Esophagus muscularis mucosa (tissue), 4 donors: ENCODE measurements around the gene C1QTNF4.

Source experiments
- EP300 ChIP-seq: sonication (generic); formaldehyde crosslinking; IDR thresholded peaks from one replicate; pipeline ENCODE4 v1.6.1; 2017; ENCODE audit warnings: antibody characterized with exemption
- POLR2A ChIP-seq: fragments of 450-650 bp; IDR thresholded peaks from one replicate; pipeline ENCODE4 v1.6.1; 2017; ENCODE audit warnings: antibody characterized with exemption, moderate library complexity, mild to moderate bottlenecking, low read depth
- POLR2AphosphoS5 ChIP-seq, 2 donors: sonication (generic); formaldehyde crosslinking; IDR thresholded peaks; one replicate each; pipeline ENCODE4 v1.6.1; 2017; ENCODE audit warnings: antibody characterized with exemption in 2 of 2
- TF ChIP-seq, protein P1 (sequence below), 3 experiments: fragments of 200-600 bp in 2 of 3; fragments of 450-650 bp in 1 of 3; sonication (generic) in 2 of 3; IDR thresholded peaks; one replicate each; pipeline ENCODE4 v1.5.1; 2017 to 2019; ENCODE audit warnings: antibody characterized with exemption in 3 of 3, mild to moderate bottlenecking in 2 of 3, moderate library complexity in 1 of 3

GRCh38 chr11:47539681-47540039 is 54.6 kb downstream of the C1QTNF4 start:
- TF ChIP-seq POLR2A (no peak), POLR2AphosphoS5 (IDR thresholded peaks at IDR 0.05) (no peak), EP300 (no peak)
- TF ChIP-seq, protein P1, sequence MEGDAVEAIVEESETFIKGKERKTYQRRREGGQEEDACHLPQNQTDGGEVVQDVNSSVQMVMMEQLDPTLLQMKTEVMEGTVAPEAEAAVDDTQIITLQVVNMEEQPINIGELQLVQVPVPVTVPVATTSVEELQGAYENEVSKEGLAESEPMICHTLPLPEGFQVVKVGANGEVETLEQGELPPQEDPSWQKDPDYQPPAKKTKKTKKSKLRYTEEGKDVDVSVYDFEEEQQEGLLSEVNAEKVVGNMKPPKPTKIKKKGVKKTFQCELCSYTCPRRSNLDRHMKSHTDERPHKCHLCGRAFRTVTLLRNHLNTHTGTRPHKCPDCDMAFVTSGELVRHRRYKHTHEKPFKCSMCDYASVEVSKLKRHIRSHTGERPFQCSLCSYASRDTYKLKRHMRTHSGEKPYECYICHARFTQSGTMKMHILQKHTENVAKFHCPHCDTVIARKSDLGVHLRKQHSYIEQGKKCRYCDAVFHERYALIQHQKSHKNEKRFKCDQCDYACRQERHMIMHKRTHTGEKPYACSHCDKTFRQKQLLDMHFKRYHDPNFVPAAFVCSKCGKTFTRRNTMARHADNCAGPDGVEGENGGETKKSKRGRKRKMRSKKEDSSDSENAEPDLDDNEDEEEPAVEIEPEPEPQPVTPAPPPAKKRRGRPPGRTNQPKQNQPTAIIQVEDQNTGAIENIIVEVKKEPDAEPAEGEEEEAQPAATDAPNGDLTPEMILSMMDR (IDR thresholded peaks at IDR 0.05), result no peak
